HG03432 (cell line): ENCODE results near the gene NR1H4.
"Not testable (repeated sequence)": the region's sequence is repeated elsewhere in the genome, so short reads cannot be mapped to it uniquely, and the experiment has no call there.

Experiments used
- ATAC-seq: cut with Tn5 transposase; IDR thresholded peaks from one replicate; pipeline ENCODE4 v1.9.1; 2021; ENCODE audit warnings: mild to moderate bottlenecking, moderate library complexity; ENCODE audit not compliant: unreplicated experiment

The NR1H4 gene

DNA sequence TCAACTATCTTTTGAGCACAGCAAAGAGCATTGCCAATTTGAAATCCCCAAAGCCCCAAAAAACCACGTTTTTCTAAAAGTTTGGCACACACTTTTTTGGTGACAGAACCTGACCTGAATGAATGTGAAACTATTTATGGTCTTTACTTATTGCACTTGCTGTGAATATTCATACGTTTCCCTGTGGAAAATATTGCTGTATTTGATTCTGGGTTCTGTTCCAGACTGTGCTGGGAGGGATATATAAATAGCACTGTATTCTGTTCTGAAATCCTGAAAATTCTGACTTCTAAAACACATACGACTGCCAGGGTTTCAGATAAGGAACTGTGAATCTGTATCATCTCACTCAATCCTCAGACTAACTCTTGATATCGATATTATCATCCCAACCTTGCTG lies 35.1 kb downstream of the NR1H4 start:
- no peak for ATAC-seq

DNA sequence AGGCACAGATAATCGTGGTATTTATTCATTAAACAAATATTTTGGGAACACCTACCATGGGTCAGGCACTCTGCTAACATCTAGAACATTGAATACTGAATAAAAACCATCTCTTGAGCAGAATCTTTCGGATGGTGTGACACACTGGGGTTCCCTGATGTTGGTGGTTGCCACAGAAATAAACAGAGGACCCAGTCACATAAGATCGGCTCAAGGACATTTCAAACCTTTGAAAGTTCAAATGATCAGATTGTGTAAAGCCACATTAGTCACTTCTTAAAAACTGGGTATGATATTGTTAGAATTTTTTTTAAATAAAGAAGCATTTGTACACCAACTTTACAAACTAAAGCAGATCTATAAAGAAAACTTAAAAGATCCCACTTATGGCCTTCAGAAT lies 39.0 kb downstream of the NR1H4 start:
- ATAC-seq: no peak

DNA sequence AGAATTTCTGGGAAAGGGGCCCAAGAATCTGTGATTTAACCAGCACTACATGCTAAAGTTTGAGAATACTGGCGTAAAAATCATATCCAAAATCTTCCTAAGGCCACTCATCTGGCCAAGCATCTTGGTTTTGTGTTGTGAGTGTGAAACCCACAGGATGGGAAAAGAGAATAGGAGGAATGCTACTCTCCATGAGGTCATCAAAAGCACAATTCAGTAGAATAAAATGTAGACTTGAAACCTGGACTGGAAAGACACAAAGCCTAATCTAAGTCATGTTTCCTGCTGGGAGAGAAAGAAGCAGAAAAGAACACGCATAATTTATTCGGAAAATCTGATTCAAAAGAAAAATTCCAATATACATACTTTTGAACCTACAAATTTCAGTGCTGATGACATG lies 42.3 kb downstream of the NR1H4 start:
- no peak for ATAC-seq

DNA sequence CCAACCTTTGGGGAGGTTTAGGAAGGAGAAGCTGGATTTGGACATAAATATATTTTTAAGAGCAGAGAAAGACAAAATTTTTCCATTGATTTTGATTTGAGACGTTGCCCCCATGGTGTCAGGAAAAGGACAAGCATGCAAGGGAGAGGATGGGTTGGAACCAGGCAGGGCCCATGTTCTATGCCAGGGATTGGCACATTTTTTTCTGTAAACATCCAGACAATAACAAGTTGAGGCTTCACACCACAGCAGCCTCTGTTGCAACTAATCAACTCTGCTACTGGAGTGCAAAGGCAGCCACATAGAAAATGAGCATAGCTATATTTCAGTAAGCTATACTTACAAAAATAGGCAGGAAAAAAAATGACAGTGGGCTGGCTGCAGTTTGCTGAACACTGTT lies 44.7 kb downstream of the NR1H4 start:
- no peak for ATAC-seq

DNA sequence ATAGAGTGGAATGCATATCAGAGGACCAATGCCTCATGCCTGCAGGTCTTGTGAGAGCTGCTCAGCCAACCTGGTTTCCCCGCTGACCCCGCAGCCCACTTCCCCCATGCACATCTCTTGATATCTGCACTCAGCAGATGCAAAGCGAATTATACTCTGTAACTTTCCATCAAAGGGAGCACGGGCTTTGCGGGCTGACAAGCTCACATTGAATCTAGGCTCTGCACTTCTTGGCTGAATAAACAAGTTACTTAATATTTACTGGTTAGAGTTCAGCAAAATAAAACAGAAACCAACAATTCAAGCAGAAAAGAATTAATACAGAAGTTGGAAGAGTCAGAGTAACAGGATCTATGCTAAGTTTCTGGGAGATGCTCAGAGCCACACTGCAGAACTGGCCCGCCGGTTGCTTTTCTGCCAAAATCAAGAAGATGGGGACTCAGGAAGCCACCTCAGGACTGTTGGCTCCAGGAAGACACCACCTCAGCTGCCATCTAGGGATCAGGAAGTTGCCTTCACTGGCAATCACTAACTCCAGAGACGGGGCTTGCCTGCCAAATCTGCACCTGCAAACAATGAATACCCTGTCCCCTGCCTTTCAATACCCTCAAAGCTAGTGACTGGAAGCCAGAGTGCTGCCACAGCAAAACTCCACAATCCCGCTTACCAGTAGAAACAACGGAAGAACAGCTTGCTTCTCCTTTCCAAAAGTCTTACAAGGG lies 46.5 kb downstream of the NR1H4 start:
- ATAC-seq: no peak

DNA sequence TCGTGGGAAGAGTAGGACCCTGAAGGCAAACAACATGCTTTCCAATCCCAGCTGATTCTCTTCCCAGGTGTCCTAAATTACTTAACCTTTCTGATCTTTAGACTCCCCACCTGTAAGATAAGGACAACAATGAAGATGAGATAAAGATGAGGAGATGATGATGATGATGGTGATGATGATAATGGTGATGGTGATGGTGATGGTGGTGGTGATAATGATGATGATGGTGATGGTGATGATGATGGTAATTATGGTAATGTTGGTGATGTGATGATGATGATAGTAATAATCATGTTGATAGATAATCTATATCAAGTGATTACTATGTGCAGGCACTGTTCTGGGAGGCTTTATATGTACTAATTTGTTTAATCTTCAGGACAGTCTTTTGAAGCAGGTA lies 48.3 kb downstream of the NR1H4 start:
- no peak for ATAC-seq

DNA sequence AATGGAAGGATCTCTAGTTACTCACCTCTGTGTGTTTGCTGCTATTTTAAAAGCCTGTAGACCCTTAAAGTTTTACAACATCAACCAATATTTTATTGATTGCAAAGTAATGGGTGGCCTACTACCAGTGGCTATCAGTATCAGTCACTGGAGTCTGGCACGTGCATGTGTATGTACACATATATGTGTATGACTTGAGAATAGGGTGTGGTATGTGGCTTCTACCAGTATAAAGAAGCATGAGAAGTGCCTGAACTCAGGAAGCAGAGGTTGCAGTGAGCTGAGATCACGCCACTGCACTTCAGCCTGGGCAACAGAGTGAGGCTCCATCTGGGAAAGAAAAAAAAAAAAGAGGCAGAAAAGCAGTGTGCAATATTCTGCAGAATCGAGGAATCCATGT lies 54.4 kb downstream of the NR1H4 start:
- no peak for ATAC-seq

DNA sequence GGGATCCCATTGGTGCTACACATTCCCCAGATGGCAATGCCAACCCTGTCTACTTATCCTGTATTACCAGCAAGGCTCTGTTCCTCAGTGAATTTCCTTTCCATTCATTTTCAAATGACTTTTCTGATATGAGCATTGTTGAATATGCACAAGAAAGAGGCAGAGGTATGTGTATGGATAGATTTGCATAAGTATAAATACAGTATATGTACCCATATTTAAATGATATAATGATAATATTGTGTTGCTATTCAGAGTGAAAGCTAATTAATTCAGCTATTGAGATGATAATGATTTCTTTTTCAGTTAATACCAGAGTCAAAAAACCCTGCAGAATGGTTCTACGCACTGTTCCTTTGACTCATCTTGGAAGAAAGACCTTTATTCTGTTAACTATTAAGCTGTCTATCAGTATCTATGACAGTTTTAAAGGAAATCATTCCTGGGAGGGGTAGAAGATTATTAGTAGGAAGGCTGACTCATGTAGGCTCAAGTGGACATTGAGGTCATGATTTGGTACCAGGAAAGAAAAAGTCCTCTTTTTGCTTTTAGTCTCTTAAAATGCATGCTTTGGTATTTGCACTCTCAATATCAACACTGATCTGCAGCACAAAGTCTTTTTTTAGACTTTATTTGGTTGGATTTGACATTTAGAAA lies 54.9 kb downstream of the NR1H4 start:
- no peak for ATAC-seq

DNA sequence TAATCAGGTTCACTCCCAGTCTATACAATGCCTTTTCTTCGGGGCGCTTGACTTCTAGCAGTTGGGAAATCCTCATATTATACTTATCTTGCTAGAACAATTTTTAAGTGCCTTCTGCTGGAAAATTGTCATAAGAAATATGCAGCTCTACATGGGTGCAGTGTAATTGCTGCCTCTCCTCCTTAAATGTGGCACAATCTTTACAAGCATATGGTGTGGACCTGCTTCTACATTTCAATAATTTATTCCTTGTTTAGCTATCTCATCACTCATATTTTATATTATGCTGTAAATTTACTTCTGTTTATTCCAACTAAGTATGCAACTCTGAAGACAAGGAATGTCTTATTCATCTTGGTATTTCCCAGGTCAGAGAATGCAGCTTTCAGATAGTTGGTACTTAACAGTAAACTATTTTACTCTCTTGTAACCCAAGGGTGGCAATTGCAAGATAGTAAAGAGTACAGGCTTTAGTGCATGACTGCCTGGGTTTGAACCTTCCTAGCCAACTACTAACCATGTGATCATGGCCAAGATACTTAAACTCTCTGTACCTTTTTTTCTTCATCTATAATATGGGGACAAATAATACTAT lies 56.2 kb downstream of the NR1H4 start:
- ATAC-seq: no peak

DNA sequence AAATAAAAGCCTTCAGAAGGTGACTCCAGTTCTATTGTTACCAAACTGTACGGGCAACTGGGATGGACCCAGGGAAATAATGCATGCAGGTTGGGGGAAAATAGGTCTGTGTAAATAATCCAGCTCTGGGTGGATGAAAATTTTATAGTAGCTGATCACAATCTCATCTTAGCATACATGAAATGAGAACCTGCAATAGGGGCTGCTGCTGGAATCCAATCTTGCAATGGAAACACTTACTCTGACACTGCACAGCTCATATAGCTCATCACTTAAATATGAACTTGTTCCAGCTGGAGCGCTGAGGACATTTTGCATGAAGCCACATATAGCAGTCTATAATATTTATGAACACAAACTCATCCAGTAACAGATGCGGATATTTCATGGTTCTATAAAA lies 59.7 kb downstream of the NR1H4 start:
- ATAC-seq: no peak

DNA sequence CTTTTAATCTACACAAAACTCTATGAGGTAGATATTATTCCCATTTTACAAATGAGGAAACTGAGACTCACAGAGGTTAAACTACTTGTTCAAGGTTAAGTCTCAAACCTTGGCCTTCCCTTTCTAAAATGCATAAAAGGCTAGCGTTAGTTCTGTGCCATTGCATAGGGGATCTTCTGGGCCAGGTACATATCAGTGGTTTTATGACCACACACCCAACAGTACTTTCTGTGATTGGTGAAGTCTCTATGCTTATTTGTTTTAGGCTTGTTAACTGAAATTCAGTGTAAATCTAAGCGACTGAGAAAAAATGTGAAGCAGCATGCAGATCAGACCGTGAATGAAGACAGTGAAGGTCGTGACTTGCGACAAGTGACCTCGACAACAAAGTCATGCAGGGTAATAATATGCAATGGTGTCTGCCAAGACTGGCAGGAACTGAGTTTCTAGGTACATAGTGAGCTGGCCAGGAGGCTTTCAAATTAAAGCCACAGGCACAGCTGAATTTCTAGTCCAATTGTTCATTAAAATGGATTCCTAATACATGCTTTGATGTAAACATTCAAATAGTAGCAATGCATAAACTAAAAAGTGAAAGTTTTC lies 61.1 kb downstream of the NR1H4 start:
- no peak for ATAC-seq

DNA sequence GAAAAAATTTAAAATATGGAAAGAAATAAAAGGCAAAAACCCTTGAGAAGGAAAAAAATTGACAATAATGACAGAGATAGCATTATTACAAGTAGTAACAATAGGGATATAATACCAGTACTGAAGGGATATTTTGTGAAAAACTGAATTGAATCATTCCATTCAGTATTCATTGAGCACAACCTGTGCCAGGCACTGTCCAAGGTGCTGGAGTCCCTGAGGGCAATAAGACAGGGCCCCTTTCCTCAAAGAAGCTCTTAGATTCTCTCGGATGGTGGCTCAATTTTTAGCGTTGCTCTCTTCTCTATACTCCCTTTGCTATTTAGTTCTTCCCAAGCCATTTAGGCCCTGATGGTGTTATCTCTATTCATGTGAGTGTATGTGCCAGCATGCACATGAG lies 65.5 kb downstream of the NR1H4 start:
- ATAC-seq: no peak

DNA sequence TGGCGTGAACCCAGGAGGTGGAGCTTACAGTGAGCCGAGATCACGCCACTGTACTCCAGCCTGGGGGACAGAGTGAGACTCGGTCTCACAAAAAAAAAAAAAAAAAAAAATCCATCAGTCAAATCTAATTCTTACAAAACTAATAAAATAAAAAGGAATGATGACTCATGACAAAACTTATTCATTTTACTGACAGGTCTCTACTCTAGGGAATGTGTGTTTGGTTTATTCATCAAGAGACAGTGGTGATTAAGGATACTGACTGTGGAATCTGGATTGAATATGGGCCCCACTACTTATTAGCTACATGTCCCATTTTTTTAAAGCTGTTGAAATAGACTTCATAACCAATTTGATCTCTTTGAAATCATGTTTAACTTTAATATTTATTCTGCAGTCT lies 70.5 kb downstream of the NR1H4 start:
- ATAC-seq: no peak

DNA sequence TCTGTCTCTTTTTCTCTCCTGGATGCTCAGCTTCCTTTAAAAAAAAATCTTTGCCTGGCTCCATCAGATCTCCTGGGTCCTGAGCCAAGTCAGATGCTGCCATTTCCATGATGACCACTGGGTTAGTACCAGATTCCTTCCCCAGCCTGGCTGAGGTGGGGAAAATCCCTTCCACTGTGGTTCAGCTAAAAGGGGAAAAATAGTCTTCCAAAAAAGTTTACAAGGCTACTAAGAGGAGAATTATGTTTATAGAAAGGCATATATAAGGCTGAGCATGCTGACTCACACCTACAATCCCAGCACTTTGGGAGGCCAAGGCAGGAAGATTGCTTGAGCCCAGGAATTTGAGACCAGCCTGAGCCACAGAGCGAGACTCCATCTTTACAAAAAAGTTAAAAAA lies 71.4 kb downstream of the NR1H4 start:
- no peak for ATAC-seq

DNA sequence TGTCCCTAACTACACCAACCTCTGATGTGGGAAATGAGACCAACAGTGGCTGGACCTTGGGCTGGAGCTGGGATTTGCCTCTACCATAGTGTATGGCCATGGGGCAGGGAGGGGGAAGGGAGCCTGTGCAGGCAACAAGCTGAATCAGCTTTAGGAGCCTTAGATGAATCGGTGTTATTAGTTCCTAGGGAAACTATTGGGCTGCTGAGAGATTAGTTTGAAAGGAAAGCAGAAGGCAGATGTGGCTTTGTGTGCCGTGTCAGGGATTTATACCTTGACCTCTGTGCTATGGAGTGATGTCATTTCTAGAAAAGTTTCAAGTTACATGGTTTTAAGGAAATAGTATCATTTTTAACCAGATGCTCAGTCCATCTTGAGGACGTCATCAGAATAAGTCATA lies 80.3 kb downstream of the NR1H4 start:
- ATAC-seq: no peak

DNA sequence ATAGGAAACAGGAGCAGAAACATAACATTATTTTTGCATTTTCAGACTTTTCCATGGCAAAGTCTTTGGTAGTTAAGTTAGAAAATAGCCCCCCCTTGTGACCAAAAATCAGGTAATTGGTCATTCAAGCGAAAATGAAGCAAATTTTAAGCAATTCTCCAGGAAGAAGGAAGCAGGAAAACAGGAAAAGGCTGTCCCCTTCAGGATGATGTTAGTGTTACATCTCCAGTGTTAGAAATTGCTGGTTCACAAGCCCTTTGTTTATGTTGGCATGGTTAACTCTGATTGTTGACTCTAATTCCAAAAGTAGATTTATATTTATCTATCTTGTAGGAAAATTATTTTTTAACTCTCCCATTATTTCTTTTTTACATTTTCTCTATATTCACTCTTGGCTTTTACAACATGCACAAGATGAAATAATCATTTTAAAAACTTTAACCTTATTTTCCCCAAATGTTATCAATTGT lies 81.0 kb downstream of the NR1H4 start:
- ATAC-seq: no peak

DNA sequence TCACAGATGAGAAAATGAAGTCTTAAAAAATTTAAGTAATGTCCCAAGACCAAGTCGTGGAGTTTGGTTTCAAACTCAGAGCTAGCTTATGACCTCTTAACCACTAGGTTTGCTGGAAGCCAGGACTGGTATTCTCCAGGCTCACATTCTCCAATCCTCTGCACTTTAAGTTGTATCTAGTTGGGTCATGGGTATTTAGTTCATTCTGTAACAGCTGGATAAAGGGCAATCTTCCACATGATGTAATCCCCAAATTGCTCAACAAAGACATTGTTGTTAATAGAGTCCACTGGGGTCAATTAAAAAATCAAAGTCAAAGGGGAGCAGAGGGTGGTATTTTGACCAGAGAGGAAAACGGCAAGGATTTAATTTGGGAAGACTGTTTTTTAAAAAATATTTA lies 82.1 kb downstream of the NR1H4 start:
- ATAC-seq: no peak

DNA sequence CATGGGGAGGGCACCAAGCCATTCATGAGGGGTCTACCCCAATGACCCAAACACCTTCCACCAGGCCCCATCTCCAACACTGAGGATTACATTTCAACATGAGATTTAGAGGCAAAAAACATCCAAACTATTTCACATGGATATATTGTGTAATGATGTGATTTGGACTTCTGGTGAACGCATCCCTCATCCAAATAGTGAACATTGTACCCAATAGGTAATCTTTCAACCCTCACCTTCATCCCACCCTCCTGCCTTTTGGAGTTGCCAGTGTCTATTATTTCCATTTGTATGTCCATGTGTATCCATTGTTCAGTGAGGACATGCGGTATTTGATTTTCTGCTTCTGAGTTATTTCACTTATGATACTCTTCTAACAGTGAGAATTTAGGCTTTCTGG lies 83.7 kb downstream of the NR1H4 start:
- no peak for ATAC-seq

DNA sequence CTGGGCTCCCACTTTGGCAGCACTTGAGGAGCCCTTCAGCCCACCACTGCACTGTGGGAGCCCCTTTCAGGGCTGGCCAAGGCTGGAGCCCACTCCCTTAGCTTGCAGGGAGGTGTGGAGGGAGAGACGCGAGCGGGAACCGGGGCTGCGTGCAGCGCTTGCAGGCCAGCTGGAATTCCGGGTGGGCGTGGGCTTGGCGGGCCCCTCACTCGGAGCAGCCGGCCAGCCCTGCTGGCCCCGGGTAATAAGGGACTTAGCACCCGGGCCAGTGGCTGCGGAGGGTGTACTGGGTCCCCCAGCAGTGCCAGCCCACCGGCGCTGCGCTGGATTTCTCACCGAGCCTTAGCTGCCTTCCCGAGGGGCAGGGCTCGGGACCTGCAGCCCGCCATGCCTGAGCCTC lies 85.6 kb downstream of the NR1H4 start:
- not testable (repeated sequence) for ATAC-seq

DNA sequence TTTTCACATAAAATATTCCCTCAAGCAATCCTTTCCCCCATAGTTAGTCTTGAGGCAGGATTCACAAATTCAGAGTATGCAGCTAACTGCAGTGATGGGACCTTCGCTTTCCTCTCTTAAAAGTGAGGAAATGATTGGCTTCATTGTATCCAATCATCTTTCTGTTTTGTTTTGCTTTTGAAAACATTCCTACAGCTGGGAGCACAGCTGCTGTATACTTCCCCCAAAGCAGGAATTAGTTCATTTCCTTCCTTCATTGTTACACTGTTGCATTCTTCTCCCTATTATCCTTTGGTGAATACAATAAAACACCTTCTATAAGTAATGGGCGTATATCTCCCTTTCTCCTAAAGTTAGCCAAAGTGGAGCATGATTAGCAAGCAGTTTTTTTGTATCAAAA lies 90.4 kb downstream of the NR1H4 start:
- ATAC-seq: no peak

DNA sequence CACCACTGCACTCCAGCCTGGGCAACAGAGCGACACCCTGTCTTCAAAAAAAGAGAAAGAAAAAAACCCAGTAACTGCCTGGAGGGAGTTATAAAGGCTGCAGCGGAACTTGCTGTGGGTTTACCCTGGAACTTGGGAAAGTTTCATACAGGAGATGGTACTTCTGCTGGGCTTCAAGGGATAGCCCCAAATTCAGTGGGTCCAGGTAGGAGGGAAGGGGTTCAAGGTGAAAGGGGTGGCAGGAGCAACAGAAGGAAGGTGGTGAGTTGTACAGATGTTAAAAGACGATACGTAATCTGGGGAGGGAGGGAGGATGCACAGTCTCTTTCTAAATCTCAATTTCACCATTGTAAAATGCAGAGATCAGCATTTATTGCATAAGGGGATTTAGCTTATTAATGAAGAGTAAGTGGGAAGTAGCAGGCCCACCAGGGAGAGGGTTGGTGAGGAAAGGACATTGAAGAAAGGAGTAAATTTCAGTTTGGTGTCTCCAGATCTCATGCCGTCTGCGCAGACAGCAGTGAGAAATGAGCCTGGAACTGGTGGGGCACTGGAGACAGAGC lies 91.3 kb downstream of the NR1H4 start:
- no peak for ATAC-seq
